HG02610 (cell line): Measurements from ENCODE around the gene LIPH.
"Not testable (repeated sequence)": the region's sequence is repeated elsewhere in the genome, so short reads cannot be mapped to it uniquely, and the experiment has no call there.

ENCODE experiments used
- ATAC-seq: cut with Tn5 transposase; IDR thresholded peaks from one replicate; pipeline ENCODE4 v1.9.1; 2021; ENCODE audit warnings: mild to moderate bottlenecking, moderate library complexity; ENCODE audit not compliant: unreplicated experiment

Gene LIPH

GRCh38 chr3:185552358-185552877 is at the start of gene LIPH:
Gene LIPH (minus strand): TSS chr3:185552588. CDS start chr3:185552471, 117 bp downstream.
- ATAC-seq, result peak; percentile 89

GRCh38 chr3:185595526-185595925 is 43.1 kb upstream of the LIPH start:
- ATAC-seq, result peak; percentile 45

GRCh38 chr3:185594073-185594472 is 41.7 kb upstream of the LIPH start:
- ATAC-seq, result no peak

GRCh38 chr3:185586686-185587039 is 34.3 kb upstream of the LIPH start:
- no peak for ATAC-seq

- peak; percentile 96 for ATAC-seq
These were observed 33.7 kb upstream of the LIPH start, which contains the start of gene SENP2 for GRCh38 chr3:185585859-185586685. Gene SENP2 (plus strand): TSS chr3:185586295. CDS start chr3:185586414, 119 bp downstream.

GRCh38 chr3:185585518-185585858 is 33.1 kb upstream of the LIPH start:
- no peak for ATAC-seq

DNA sequence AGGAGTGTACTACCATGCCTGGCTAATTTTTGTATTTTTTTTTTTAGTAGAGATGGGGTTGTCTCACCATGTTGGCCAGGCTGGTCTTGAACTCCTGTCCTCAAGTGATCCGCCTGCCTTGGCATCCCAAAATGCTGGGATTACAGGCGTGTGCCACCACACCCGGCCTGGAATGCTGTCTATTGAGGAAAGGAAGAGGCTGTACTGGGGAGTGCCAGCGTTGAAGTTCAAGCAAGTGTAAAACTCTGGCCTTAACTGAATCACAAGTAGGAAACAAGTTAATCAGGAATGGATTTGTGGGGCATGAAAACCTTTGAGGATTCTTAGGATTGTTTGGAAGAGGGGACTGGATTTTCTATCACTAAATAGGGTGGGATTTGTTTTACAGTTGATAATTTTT is 32.3 kb upstream of the LIPH start:
- ATAC-seq, result no peak

- ATAC-seq, result no peak
These were observed 31.5 kb upstream of the LIPH start for GRCh38 chr3:185583925-185584324.

DNA sequence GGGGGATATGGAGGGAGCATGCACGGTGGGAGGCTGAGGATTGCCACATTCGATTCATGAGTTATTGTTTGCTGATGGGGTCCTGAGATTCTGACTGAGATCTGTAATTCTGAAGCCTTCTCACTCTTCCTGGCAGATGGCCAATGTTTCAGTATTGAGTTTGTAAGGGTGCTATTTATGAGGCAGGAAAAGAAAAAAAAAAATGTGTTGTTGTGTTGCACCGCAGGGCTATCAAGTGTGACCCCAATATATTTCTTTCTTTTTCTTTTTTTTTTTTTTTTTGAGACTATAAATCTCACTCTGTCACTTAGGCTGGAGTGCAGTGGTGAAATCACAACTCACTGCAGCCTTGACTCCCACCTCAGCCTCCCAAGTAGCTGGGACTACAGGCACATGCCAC is 30.5 kb upstream of the LIPH start:
- ATAC-seq, result no peak

DNA sequence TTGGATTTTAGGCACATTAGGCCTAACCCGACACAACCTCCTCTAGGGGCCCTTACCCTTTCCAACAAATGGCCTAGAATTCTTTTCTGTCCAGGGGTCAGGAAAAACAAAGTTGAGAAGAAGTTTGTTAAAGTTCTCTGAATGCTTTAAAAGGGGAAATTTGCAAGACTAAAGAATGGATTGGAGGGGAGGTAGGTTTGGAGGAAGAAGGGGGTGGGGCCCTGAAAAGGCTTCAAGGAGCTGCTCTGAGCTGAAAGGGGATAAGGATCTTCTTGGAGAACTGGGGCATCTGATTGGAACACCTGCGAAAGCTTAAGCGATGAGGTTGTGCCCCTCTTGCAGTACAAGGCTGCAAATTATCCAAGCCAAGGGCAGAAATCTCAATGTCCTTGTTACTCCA is 29.8 kb upstream of the LIPH start:
- ATAC-seq, result no peak

DNA sequence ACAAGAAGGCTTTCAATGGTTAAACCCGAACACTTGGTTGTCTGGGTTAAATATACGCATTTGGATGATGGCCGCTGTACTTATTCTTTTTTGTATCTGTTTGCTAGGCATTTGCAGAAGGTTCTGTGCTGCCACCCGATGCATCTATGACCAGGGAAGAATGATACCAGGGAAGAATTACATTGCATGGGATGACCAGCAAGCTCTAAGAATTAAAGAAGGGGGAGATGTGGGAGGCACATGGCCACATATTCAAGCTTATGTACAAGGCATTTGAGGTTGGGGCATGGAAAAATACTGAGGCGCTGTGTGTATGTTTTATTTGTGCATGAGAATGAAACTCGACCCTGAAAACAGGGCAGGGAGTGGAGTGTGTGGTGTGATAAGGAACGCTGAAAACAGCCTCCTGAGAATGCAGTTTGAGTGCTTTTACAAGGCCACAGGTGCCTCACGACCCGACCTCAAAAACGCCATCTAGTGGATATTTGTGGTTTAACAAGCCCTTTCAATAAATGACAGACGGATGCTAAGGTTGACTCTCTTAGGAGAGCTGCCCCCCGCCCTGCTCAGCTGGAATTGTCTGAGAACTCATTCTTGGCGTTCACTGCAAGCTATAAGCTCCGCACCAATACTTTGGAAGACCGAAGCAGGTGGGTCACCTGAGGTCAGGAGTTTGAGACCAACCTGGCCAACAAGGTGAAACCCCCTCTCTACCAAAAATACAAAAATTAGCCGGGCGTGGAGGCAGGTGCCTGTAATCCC is 22.9 kb upstream of the LIPH start:
- ATAC-seq, result peak; percentile 62

- no peak for ATAC-seq
These were observed 19.8 kb upstream of the LIPH start for GRCh38 chr3:185572183-185572582.

DNA sequence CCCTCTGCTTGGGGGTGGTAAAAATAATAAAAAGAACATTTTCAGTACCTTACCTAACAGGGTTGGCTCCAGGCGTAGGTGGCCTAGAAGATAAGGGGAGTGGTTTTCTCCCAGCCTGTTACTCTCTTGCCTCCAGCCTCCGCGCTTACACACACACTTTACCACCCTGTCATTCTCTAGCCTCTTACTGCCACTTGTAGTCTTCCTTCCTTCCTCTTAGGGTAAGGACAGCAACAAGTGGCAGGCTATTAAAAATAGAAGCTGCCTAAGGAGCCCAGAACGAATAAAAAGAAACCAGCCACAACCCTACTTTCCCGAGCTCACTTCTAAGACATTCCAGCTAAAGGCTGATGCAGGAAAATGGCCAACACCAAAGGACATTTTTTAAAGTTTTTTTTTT is 9.6 kb upstream of the LIPH start:
- ATAC-seq, result no peak

DNA sequence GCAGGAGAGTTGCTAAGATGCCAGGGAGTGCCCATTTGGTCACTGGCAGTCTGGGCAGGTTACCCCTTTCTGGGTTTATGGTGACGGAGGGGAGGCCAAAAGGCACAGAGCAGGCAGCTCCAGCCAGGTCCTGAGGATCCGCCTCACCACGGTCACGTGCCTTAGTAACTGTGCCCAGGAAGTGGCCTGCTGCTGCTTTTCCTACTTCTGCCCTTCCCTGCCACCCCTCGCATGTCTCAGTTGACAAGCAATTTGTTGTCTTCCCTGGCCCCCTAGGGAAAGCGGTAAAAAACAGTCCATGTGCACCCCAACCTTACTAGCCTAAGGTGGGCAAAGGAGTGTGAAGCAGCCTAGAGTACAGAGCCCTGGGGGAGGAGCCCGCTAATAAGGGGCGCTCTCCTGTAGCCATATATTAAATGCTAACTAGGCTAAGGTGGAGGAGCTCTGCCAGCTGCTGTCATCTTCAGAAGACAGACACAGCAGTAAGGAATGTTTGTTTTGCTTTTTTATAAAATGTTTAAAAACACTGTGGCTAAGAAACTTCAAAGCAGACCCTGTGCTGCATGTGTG is 9.1 kb upstream of the LIPH start:
- no peak for ATAC-seq

- no peak for ATAC-seq
These were observed 8.3 kb upstream of the LIPH start for GRCh38 chr3:185560676-185561075.

- no peak for ATAC-seq
These were observed 7.3 kb upstream of the LIPH start for GRCh38 chr3:185559706-185560090.

- ATAC-seq, result no peak
These were observed 6.0 kb upstream of the LIPH start for GRCh38 chr3:185558395-185558794.

DNA sequence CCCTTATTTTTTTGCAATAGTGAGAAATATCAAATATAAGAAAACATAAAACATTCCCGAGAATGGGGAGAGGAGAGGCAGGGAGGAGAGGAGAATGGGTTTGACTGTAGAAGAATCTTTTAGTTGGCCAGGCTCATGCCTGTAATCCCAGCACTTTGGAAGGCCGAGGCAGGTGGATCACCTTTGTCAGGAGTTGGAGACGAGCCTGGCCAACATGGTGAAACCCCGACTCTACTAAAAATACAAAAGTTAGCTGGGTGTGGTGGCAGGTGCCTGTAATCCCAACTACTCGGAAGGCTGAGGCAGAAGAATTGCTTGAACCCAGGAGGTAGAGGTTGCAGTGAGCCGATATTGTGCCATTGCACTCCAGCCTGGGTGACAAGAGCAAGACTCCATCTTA is 4.3 kb upstream of the LIPH start:
- ATAC-seq, result not testable (repeated sequence)

DNA sequence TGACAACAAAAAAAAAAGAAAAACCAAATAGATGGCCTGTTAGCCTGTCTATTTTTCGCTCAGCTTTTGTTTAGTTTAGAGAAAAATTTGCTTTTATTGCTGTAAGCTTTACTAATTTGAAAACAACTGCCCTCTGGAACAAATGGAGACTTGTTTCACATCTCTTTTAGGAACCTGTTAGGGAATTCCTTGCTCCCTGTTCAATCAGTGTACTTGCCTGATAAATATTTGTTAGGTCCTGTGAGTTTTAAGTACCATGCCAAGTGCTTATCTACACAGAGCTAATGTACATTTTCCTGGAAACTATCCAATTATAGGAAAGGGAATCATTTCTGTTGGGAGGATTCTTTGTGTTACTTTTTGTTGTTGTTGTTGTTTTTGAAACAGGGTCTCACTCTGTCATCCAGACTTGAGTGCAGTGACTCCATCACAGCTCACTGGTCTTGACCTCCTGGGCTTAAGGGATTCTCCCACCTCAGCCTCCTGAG is 3.5 kb upstream of the LIPH start:
- no peak for ATAC-seq

- ATAC-seq, result no peak
These were observed 2.7 kb upstream of the LIPH start for GRCh38 chr3:185555101-185555501.

DNA sequence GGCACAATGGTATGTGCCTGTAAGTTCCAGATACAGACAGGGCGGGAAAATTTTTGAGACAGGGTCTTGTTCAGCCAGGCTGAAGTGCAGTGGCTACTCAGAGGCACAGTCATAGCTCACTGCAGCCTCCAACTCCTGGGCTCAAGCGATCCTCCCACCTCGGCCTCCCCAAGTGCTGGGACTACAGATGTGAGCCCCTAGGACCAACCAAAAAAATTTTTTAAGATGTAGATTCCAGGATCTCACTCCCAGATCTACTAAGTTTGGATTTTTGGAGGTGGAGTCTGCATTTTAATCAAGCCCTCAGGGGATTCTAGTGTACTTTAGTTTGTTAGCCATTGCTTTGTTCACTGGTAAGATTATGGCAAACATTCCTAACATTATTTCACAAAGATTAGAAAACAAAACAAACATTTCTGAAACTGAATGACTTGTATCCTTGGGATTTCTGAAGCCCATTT is 2.7 kb downstream of the LIPH start:
- no peak for ATAC-seq
